ENCODE data around the gene TWIST1. TPM values are rescaled to one million over a fixed set of nuclear protein-coding genes. Genes with fewer than 3 reads are reported as not detected.

The TWIST1 gene
- total RNA-seq, 1 donor from 2014 or later, result not detected

DNA sequence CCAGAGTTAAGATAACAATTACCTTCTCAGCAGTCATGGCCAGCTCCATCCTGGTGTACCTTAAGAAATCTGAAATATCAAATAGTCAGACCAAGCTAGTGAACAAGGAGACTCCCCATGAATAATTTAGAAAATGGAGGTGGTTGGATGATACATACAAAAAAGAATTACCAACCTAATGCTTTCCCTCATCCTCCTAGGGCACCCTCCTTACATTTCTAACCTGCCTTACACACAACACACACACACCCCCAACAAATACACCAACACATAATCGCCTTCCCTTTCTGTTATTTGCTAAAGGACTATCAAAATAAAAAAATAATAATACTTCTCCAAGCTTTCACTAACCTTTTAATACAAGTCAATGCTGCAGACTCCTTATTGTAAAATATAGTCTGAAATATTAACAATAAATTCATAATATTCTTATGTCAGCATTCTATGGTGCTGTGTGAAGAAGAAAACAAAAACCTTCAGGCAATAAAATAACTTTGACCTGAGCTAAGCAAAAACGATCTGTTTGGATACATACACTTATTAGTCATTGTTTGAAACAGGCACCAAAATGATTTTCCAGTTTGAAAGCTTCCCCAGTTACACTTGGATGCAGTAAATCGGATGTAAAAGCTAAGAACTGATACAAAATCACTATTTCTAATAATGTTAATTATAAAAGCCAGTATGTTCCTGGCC lies 3.4 kb downstream of the TWIST1 start:
- DNase-seq (ENCODE audit: low read depth in 2 of 2), result no peak

DNA sequence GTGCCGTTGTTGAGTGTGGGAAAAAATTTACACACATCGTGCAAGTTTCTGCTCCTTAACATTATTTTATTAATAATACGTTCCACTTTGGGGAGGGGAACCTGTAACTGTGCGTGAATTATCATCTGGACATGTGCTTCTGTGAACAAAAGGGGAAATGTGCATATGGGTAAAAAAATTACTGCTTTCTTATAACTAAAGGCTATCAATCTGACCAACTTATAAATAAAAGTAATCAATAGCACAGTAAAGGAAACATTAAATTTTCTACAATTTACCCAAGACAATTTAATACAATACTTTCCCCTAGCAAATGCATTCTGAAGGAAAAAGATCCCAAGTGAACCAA lies 4.5 kb downstream of the TWIST1 start:
- no peak for DNase-seq (ENCODE audit: low read depth in 2 of 2)

DNA sequence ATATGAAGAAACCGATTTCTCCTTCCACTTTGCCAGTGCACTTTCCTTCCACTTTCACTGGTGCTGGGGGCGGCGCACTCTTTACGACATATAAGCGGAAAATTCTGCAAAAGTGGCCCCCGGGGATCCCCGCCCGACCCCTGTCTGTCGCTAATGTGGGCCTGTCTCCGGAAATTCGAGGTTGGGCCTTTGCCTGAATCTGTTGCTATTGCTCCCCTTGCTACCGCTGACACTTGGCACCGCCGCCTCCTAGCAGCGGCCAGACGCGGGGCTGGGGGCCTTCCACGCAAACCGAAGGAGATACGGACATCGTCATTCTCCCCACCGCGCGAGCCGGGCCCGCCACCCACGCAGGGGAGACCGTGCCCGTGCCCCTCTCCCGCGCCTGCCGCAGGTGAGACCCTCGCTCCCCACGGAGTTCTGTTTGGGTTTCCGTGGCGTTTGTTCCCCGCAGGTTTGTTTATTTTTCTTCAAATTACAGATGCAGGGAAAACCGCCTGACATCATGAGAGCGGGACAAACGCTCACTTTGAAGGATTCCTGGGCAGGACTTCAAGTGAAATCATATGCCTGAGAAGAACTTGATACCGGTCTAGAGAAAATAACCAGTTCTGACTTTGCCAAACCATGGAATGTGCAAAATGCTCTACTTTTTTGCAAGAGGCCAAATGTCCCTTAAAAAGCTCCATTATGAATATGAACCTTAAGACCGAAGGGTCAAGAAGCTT lies 5.0 kb downstream of the TWIST1 start:
- no peak for DNase-seq (ENCODE audit: low read depth in 2 of 2)

DNA sequence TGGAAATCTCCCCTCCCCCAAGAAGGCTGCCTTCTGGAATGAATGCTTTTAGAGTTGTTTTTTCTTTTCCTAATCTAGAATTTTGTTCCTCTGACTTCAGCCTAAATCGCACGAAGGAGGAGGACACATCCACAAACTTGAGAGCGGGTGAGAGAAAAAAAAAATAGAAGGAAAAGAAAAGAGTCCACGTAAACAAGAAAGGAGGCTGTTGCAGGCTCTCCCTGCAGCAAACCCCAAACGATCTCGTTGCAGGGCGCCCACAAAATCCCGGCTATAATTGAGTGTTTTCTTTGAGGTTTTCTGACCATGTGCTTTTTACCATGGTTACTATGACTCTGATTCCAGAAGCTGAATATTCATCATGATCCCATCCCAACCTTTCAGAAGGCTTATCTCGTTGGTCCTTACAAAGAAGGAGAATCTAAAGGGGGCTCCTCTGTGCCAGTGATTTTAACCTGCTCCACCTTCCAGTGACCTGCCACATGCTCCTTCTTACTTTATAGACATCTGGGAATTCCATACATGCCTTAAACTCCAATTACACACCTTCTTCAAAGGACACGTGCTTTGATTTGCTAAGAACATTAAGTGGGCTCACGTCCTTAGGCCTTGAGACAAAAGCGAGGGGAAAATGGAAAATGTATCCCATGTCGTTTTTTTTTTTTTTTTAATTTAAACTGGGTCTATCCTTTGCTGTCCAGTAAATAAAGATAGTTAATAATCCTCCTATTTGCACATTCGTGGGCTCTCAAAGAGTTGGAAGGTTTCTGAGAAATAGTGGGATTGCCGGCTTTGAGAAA lies 5.8 kb downstream of the TWIST1 start:
- no peak for DNase-seq (ENCODE audit: low read depth in 2 of 2)

DNA sequence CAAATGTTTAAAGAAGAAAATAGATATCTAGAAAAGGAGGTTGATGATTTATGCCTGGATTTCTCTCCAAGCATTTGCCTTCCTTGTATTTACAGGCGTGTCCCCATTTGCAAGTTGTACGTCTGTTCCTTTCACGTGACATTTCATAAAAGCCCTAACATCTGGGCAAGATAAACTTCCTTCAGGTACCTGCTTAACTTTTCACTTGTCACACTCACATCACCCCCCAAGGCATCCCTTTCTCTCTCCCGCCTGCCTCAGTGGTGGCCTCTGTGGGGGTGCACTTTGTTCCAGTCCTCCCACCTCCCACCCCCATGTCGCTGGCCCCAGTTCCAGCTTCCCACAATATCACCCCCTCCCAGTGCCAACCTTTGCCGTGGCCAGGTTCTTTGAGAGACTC lies 6.7 kb downstream of the TWIST1 start:
- DNase-seq (ENCODE audit: low read depth in 2 of 2), result no peak

DNA sequence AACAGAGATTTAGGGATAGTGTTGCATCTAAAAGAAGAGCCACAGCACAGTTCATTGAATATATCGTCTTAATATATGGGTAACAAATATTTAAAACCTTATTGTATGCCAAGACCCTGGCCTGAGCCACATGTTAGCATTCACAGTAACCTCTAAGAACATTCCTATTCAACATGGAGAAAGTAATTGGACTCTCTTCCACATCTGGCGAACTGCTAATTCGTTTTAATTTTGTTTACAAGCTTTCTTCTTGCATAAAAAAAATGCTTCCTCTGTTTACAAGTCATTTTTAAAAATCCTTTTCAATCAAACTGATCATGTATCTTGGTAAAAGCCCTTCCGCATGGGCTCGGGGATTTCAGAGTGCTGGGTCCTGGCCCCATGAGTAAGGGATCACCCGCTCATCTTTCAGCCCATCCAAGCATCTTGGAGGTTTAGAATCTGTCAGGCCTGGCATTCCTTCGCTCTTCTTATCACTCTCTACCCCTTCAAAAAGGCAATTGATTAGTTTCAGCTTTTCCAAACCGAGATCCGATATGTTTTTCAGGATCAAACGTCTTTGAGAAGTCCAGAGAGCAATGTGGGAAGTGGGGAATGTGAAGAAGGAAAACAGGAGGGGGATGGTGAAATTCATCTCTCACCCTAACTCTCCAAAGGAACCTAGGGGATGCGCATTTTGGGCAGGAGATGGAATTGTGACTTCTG lies 7.3 kb downstream of the TWIST1 start:
- no peak for DNase-seq (ENCODE audit: low read depth in 2 of 2)

DNA sequence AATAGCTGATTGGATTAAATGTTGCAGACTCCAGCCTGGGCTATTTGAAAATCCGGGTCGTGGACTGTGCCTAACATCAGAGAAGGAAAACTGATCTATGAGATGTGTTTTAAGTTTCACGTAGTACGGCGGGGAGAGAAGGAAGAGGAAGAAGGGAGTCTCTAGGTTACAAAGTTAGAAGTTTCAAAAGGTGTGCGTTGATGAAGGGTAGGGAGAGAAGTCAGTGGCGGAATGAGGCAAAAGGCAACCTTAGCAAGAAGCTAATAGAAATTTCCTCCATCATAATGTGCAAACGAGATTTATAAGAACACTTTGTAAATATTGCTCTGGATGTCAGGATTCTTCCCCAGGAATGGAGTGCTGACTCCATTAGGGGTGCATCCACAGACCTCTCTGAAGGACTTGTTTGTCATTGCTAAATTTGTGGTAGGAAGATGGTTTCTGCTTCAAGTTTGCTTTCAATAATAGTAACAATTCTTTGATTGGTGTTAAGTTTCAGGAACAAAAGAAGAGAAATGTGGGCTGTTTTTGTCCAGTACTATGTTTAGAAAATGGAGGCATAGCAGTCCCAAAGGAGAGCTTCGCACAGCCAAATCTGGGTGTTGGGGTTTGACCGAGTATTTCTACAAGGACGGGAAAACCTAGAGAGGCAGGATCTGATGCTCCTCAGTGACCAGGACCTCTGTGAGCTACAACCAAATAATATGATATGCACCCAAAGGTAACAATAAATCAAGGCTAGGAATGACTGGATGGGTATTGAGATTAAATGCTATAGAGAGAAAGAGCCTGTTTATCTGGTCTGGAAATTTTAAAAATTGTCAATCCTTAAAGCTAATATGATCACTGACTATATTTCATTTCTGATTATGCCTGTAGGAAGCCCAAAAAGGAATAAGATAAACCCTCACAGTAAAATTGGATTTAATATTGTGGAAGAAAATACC lies 8.2 kb downstream of the TWIST1 start:
- DNase-seq (ENCODE audit: low read depth in 2 of 2), result no peak

DNA sequence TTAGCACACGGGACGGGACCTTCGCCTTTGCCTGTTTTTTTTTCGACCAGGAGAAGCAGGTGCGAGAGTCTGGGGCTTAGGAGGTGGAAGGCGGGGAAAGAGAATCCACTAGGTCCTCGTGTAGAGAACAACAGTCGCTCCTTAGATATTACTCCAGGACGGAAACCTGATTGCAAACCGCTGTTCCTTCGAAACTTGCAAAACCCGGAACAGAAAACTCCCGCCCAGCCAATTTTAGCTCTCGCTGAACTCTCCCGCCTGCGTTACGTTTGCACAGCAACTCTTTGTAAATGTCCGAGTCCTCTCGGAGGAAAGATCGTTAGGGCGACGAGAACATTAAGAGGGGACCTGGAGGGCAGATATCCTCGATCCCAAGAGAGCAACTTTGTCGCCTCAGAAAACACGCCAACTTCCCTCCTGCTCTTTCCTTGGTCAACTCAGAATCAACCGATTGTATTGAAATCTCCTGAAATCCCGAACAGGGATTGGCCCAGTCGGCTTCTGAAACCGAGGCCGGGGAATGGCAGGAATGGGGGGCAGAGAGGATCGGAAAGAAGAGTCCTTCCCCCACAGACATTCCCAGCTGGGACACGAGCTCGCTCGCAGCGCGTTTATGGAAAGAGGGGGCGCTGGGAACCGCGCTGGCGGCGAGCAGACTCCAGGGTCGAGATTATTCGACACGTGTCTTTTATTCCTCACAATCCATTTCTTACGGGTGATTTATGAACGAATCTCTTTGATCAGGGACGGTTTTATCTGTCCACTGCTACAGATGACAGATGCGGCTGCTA lies 9.9 kb downstream of the TWIST1 start:
- no peak for DNase-seq (ENCODE audit: low read depth in 2 of 2)

DNA sequence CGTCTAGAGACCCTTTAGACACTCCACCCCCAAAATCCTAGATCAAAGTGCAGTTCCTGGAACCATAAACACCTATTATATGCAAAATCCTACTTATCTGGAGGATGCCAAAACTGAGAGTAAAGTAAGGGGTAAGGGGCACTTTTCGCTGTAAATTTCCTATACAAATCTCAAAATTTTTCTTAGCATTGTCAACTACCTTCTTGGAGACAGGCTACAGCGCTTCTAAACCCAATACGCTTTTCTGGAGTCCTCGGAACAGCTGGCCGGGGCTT lies 10.4 kb downstream of the TWIST1 start:
- DNase-seq (ENCODE audit: low read depth in 2 of 2), result no peak

DNA sequence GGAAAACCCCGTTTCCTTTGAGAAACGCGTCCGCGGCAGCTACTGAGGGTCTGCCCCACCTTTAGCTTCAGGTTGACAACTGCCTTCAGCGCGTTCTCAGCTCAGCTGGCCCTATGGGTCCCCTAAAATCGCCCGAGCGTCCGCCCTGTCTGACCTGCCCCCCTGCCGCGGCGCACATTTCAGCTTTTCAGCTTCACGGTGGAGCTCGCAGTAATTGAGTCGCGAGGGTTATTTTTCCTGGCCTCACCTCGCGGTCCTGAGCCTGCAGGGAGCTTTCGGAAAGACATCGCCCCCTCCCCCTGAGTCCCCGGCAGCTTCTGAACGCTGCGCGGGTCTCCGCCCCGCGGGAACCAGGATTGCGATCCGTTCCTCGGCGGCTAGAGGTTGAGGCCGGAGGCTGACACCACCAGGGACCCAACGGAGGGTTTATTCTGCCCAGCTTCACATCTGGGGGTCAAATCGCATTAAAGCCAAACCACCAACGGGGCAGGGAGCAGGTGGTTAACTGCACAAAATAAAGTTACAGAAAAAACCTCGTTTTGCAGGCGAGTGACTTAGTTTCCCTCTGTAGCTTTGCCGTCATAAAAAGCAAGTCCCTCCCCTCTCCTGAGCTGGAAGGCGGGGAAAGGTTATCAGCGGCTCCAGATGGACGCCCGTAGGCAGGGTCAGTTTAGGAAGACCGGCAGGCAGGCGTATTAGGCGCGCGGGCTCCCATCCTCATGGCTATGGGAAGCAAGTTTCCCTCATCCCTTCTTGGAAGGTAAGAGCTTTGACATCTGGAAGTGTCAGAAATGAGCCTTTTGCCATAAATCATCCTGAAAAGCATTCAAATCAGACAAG lies 11.0 kb downstream of the TWIST1 start:
- DNase-seq (ENCODE audit: low read depth in 2 of 2), result no peak

DNA sequence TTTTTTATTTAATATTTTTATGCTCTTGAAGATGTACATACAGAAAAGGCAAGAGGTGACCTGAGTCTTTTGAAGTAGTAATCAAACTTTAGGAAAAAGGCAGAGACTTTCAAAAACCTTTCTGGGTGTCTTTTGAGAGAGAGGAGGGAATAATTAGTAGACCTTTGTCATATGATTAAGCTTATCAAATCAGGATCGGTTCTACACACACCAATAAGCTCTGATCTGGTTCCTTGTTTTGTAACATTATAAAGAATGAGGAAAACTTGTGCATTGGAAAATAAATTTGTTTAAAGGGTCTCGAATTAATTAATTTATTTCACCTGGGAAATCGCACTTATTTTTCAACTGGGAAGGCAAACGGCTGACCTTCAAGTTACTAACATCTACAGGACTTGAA lies 11.9 kb downstream of the TWIST1 start:
- no peak for DNase-seq (ENCODE audit: low read depth in 2 of 2)

DNA sequence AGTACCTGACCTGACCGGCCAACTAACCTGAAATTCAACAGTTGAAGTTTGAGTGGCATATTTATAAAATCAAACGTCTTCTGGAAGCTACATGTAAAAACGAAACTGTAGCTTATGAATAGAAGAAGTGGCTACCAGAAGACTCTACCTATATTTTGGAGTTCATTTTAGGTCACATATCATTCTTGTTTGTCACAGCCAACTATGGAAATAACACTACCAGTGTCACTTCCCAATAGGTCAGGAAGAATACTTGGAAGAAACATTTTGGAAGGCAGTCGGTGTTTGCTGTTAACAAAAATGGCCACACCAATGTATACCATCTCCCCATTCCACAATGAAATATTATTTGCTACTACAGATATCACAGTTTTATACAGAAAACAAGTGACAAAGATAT lies 12.6 kb downstream of the TWIST1 start:
- DNase-seq (ENCODE audit: low read depth in 2 of 2), result no peak

DNA sequence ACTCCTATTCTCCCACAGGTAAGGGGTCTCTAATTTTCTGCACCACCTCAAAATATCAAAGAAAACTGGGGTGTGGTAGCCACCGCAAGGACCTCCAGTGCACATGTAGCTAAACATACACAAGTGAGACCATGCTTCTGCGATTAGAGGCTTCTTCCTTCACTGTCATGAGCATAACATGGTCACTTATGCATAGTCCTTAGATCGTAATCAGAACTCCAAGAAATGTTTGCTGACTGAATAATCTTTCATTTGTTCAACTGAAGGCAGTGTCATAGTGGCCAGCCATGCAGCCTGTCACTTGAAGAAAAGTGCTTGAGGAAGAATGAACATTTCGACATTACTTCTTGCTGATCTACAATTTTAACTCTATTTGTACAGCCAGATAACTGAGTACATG lies 14.6 kb downstream of the TWIST1 start:
- no peak for DNase-seq (ENCODE audit: low read depth in 2 of 2)

DNA sequence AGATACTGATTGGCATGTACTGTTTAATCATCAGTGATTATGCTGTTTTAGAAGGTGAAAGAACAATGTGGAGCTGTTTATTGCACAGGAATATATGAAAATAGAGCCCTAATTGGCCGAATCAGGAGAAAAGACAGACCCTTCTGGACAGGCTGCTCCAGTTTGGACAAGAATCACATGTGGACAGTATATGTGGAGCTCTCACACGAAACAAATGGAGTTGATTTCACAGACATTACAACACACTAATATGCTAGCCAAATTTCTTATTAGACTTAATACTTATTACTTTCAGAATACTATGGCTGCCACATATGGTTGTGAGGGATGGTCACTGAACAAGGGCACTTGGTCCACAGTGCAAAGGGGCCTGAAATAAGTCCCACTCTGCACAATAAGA lies 15.5 kb downstream of the TWIST1 start:
- DNase-seq (ENCODE audit: low read depth in 2 of 2), result no peak

DNA sequence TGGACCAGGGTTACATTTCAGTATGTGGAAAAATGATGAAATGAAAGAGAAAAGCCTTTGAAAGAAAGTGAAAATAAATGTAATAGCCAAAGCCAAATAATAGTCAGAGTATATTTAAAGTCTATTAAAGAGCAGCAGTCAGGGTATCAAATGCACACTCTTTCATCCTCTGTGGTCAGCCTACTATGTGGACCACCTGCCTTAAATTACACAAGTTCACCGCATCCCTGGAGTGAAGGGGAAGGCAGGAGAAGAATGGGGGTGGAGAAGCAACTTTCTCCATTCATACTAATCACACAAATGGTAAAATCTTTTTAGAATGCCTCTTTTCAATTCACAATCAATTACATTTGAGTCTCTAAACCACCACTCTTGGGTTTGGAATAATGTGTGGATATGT lies 16.0 kb downstream of the TWIST1 start:
- DNase-seq (ENCODE audit: low read depth in 2 of 2), result no peak

DNA sequence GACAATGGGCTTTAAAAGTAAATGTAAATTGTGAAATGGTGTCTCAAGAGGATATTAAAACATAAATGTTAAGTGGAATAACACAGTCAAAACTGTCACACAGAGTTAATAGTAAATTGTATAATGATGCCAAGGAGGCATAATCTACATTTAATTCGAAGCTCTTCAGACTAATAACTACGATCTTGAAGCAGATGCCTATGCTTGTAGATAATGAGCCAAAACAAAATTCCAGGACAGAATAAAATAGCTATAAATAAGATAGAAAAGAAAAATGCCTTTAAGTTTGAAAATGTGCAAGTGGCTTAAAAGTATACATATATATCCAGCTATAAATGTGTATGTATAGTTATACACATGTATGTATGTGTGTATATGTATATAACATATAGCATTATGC lies 17.5 kb downstream of the TWIST1 start:
- DNase-seq (ENCODE audit: low read depth in 2 of 2), result no peak

DNA sequence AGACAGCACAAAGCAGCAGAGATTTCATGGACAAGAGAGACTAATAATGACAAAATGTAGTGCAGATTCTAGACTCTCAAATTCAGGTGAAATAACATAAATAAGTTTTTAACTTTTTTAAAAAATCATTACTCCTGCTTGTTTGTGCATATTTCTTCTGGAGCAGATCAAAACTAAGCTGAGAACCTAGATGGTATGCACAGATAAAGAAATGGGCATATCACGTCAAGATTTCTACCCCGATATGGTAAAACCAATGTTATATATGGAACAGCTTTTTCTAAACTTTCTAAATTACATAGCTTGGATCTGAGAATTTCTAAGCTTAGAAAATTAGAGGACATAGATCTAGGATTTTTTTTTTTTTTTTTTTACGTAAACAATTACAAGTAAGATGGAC lies 18.2 kb downstream of the TWIST1 start:
- DNase-seq (ENCODE audit: low read depth in 2 of 2), result no peak

DNA sequence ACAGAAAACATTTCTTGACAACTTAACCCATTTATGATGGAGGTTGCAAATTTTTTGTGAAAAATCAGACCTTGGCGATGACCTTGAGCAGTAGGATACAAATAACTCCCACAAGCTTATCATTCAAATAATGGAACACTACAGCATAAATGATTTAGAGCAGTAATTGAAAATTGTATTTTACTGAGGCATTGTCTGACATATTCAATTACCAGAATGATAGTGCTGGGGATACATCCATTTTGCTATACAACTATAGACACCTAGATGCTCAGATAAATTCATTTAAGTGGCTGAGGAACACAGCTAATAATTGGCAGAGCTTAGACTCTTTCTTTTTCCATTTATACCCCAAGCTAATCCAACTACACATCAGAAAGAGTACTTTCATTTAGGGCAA lies 18.9 kb downstream of the TWIST1 start:
- DNase-seq (ENCODE audit: low read depth in 2 of 2), result no peak

Data from lung microvascular endothelial cell (primary cell).